RPMI8226 (cell line): ENCODE data around the gene MYH10.

ENCODE experiments used
- DNase-seq: peaks from one replicate; pipeline ENCODE4 v3.0.0-alpha.2; 2015

The MYH10 gene

DNA sequence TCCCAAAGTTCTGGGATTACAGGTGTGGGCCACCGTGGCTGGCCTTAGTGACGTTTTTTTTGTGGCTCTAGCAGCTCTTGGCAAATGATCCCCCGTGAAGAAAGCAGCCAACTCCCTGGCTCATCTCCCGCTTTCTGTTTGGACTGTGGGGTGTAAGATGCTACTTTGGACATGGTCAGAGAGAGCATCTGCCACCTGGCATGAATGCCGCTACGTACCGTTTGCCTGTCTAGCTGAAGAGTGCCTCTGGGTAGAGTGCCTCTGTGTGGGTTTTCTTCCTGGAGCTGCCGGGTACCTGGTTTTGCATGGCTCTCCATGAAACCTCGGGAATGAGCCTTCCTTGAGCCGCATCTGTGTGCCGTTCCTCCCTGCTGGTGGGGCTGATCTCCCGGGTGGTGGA, 160.6 kb downstream of the MYH10 start:
- DNase-seq: no peak

- DNase-seq: no peak
Observed at GRCh38 chr17:8468980-8469379, 161.5 kb downstream of the MYH10 start.

GRCh38 chr17:8468127-8468526, 162.4 kb downstream of the MYH10 start:
- DNase-seq: no peak

- no peak for DNase-seq
Observed at GRCh38 chr17:8467527-8467926, 163.0 kb downstream of the MYH10 start.

- DNase-seq: no peak
Observed at GRCh38 chr17:8466873-8467272, 163.7 kb downstream of the MYH10 start.

DNA sequence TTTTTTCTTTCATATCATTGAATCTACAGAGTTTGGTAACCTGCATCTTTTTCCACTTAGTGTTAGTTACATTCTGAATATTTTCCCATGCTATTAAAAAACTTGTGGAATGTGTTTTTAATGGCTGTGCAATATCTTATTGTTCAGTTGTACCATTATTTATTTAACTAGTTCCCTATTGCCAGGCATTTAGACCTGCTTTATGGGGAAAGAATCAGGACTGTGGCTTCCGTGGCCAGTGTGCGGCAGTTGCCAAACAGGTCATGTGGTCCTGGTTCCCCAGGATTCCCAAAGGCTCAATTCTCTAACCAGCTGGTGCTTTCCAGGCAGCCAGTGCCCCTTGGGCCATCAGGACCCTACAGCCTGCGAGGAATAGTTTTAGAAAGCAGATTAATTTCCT, 164.1 kb downstream of the MYH10 start:
- DNase-seq: no peak

DNA sequence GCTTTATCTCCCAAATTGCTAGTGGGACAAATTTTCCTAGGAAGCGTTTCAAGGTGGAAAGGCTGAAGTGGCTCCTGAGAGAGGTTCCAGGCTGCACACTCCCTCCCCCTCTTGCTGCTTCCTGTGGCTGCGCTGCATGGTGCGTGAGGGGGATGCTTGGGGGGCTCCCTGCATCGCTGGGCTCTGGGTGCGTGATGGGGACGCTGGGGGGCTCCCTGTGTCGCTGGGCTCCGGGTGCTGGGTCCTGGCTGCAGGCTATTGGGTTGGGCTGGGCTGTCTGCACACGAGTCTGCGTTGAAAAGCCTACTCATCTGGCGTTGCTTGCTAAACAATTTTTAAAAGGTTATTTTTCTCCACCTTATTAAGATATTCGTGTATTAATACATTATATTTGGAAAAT, 164.8 kb downstream of the MYH10 start:
- no peak for DNase-seq

DNA sequence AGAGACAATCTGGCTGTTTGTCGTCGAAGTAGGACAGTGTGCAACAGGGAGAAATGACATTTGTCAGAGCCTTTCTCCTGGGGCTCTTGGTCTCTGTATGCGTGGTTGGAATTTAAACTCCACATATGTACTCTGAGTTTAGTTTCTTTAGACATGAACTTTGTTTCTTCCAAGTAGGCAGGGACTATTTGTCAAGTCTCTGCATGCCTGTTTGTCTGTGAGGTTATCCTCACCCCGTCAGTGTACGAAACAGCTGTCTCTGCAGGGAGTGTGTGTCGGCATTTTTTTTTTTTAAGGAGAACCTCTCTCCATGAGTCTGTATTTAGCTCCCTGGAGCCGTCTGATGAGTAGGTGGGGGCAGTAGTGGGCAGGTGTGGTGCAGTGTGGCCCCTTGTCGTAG, 165.2 kb downstream of the MYH10 start:
- no peak for DNase-seq

GRCh38 chr17:8464941-8465340, 165.6 kb downstream of the MYH10 start:
- DNase-seq: no peak

- DNase-seq: no peak
Observed at GRCh38 chr17:8463099-8463498, 167.4 kb downstream of the MYH10 start.

GRCh38 chr17:8462564-8462963, 168.0 kb downstream of the MYH10 start:
- DNase-seq: no peak

DNA sequence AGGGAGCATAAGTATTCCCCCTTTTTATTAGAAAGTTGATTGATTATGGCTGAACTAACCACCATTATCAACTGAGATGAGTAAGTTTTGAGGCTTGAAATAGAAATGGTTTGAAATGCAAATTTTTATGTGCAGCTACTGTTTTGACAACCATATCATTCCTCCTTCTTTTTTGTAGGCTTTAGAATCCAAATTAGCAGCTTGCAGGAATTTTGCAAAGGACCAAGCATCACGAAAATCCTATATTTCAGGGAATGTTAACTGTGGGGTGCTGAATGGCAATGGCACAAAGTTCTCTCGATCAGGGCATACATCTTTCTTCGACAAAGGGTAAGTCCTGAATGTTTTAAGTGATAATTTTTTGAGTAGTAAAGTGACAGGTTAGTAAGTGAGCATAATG, 170.7 kb downstream of the MYH10 start:
- no peak for DNase-seq

DNA sequence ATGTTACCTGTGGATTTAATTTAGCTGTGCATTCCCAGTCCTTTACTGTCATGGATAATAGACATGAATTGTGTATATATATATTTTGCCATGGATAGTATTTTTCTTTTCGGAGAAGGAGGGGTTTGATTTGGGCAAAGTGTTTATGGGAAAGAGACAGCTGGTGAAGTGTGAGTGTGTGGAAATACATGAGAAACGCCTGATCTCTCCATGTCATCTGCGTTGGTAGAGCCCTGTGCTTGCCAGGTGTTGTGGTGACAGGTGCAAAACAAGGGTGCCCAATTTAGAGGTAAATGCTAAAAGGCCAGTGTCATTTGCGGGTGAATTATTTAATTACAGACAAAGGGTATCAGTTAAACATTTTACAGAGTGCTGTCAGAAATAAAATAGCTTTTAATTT, 171.4 kb downstream of the MYH10 start:
- no peak for DNase-seq

DNA sequence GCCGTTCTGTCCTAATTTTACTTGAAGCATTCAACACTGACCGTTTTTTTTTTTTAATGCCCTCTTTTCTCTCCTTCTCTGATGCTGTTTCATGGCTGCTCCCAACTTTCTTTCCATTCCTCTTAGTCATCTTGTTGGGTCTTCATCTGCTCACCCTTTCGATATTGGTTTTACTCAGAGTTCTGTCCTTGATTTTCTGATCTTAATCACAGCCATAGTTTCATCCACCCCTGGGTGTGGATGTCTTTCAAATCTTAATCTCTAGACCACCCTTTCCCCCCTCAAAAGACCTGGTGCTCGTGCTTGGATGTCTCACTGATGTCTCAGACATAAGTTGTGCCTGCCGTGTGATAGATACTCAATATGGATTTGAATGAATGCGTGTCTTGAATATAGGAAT, 172.4 kb downstream of the MYH10 start:
- no peak for DNase-seq

DNA sequence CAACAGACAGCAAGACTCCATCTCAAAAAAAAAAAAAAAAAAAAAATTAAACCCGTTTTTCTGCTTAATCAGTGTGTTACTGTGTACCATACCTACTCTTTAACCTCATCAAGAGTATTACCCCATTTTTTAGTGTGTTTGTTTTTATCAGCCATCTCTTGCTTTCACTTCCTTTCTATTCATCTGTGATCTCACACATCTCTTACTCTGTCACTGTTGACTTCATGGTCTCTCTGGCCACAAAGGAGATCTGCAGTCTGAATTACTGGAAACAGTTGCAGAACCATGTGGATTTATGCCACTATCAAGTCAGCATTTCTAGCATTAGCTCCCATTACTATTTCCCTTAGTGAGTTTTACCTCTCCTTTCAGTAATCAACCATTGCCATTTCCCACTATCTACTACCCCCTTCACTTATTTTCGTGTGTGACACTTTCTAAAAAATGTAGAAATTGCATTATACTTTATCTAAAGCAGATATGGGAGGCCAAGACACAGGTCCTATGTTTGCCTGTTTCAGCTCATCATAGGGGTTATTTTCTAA, 174.8 kb downstream of the MYH10 start:
- no peak for DNase-seq

GRCh38 chr17:8453326-8453725, 177.2 kb downstream of the MYH10 start:
- no peak for DNase-seq

- no peak for DNase-seq
Observed at GRCh38 chr17:8451933-8452614, 178.5 kb downstream of the MYH10 start.

- no peak for DNase-seq
Observed at GRCh38 chr17:8448310-8448709, 182.2 kb downstream of the MYH10 start.

DNA sequence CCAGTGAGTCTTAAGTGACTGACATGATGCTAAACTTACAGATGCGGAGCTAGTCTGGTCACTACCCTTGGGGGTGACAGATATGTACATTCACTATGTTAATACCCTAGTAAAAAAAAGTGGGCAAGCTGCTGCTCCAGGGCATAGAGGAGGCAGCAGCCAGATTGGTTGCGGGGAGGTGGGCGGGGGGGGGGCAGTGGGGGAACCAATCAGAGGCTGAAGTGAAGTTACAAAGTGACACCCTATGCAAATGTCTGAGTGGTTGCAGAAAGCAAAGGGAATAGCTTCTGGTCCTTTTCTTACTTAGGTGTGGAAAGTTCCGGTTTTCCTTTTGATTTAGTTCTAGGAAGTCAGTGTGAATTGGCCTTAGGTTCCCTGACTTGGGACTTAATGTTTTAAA, 182.7 kb downstream of the MYH10 start:
- no peak for DNase-seq

- DNase-seq: no peak
Observed at GRCh38 chr17:8445536-8445935, 185.0 kb downstream of the MYH10 start.

DNA sequence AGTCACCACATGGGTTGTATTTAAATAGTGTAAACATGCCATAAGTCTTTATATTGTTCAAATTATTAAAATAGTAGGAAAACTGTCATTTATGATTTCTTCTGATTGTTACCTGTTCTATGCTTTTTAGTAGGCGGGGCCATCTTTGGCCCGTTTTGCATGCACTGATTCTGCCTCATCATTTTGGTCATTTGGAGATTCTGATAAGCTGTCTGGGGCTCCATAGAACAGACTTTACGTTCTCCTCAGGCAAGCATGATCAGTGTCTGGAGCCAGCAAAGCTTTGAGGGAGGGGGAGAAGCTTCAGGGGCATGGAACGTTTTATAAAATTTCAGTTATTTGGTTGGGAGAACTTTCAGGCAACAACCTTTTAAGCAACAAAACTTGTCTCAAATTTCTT, 186.0 kb downstream of the MYH10 start:
- no peak for DNase-seq

DNA sequence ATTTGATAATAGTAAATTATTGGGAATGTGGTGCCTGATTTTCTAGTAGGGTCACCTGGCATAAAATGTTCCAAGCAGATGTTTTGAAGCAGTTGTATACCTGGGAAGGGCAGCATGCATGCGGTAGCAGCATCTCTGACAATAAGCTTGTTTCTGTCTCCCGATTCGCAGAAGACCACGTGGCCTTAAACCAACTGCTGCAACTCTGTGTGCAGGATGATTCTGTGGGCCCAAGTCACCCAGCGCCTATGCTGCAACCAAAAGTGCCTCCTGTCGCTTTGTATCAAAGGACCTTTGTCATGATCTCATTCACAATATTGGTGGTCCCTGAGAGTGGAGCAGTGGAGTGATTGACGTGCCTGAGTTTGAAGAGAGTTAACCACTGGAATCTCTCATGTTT, 186.8 kb downstream of the MYH10 start:
- no peak for DNase-seq

- DNase-seq: no peak
Observed at GRCh38 chr17:8442310-8442709, 188.2 kb downstream of the MYH10 start.

GRCh38 chr17:8441690-8442089, 188.8 kb downstream of the MYH10 start:
- DNase-seq: no peak

GRCh38 chr17:8439681-8440080, 190.8 kb downstream of the MYH10 start:
- DNase-seq: no peak
